Measurements from ENCODE around the gene NEIL1. TPM values are rescaled to one million over a fixed set of nuclear protein-coding genes. Genes with fewer than 3 reads are reported as not detected.

NEIL1 gene
- total and polyA plus RNA-seq, 2 of the 8 experiments (the other 6 are each of a cell fraction or from before 2014, with no cell fraction given): 10.4 to 10.9 TPM

GRCh38 chr15:75309711-75310110 lies 37.1 kb upstream of the NEIL1 start:
- no peaks in the 10 kb centered on the region for H3K4me1 ChIP-seq (replicated peaks in 1 of 4; ENCODE audit: control insufficient read depth in 3 of 4, insufficient read depth in 4 of 4, low read length in 3 of 4)
- H4K5ac ChIP-seq (ENCODE audit: insufficient read length, low read depth, low read length): no peak overlapping the region
- no peak overlapping the region for H2AFZ ChIP-seq (ENCODE audit: low read length)
- no peaks in the 10 kb centered on the region for H4K20me1 ChIP-seq (replicated peaks in 1 of 2; ENCODE audit: control insufficient read depth in 1 of 2, insufficient read depth in 2 of 2, low read length in 2 of 2)
- no peak overlapping the region for H2BK5ac ChIP-seq (ENCODE audit: low read depth, low read length)
- no peak overlapping the region for H3K4me3 ChIP-seq (ENCODE audit: extremely low read depth in 1 of 4, insufficient read depth in 2 of 4, low read depth in 3 of 4, low read length in 4 of 4)
- DNase-seq (ENCODE audit: low read depth in 1 of 2, low spot score in 2 of 2) (no peak), FAIRE-seq (no peak)
- H3K56ac ChIP-seq (replicated peaks; ENCODE audit: insufficient read length, low read depth, low read length): no peak overlapping the region
- no peaks in the 10 kb centered on the region for H3K79me2 ChIP-seq (ENCODE audit: control insufficient read depth in 1 of 2, insufficient read depth in 2 of 2, low read length in 2 of 2)
- H2BK120ac ChIP-seq (replicated peaks; ENCODE audit: low read depth, low read length): no peak overlapping the region
- no peak overlapping the region for H2BK15ac ChIP-seq (ENCODE audit: low read length)
- CTCF ChIA-PET (ENCODE audit: partially characterized antibody): interaction anchor here (0.8 to 2.9 kb wide), 3 partner anchors 61 to 267 kb away, joined by 3 to 20 read pairs (median 3); no protein-coding TSS in a partner anchor
- H4K91ac ChIP-seq (replicated peaks; ENCODE audit: insufficient read length, low read length): no peak overlapping the region
- H3K18ac ChIP-seq (ENCODE audit: extremely low read depth, low read length): no peak overlapping the region
- no peaks in the 10 kb centered on the region for H3K27me3 ChIP-seq (replicated peaks in 1 of 4; ENCODE audit: control insufficient read depth in 3 of 4, extremely low read depth in 1 of 4, insufficient read depth in 3 of 4, low read length in 3 of 4)
- H3K4ac ChIP-seq (replicated peaks; ENCODE audit: insufficient read length, low read depth, low read length): no peak overlapping the region
- H3K9me3 ChIP-seq (ENCODE audit: insufficient read depth in 2 of 2, low read depth in 1 of 2, low read length in 1 of 2): no peaks in the 10 kb centered on the region
- H3K14ac ChIP-seq (ENCODE audit: insufficient read length): no peak overlapping the region
- H2AK5ac ChIP-seq (ENCODE audit: low read depth, low read length): no peak overlapping the region
- no peak overlapping the region for H2BK12ac ChIP-seq (ENCODE audit: low read depth, low read length)
- H3K9ac ChIP-seq (replicated peaks in 1 of 4; ENCODE audit: extremely low read depth in 1 of 4, low read depth in 3 of 4, low read length in 3 of 4): no peak overlapping the region
- no peak overlapping the region for H2BK20ac ChIP-seq (ENCODE audit: low read length)
- H3K27ac ChIP-seq (ENCODE audit: low read depth, low read length): no peak overlapping the region
- POLR2A ChIA-PET (ENCODE audit: partially characterized antibody): no interaction called here
- no peak overlapping the region for H3K23ac ChIP-seq (ENCODE audit: insufficient read length)
- H3K36me3 ChIP-seq (ENCODE audit: control insufficient read depth in 2 of 4, insufficient read depth in 4 of 4, low read length in 3 of 4): no peaks in the 10 kb centered on the region
- no peaks in the 10 kb centered on the region for H3K79me1 ChIP-seq (ENCODE audit: low read depth, low read length)
- H4K8ac ChIP-seq (ENCODE audit: extremely low read depth, insufficient read depth, low read length): no peak overlapping the region
- no peak overlapping the region for H3K4me2 ChIP-seq (ENCODE audit: insufficient read depth in 1 of 2, low read depth in 2 of 2, low read length in 2 of 2)
- H3K23me2 ChIP-seq (ENCODE audit: low read depth, low read length): no peaks in the 10 kb centered on the region
- TF ChIP-seq BRCA1 (IDR thresholded peaks at IDR 0.05; ENCODE audit: low read depth, low read length) (no peak), EGR1 (IDR thresholded peaks at IDR 0.05; ENCODE audit: borderline replicate concordance, low read depth, low read length) (no peak), ZNF274 (IDR thresholded peaks at IDR 0.05; ENCODE audit: borderline replicate concordance, extremely low read depth, low read length) (no peak), SIN3A (conservative IDR thresholded peaks at IDR 0.05 in 1 of 2, IDR thresholded peaks at IDR 0.05 in 1 of 2; ENCODE audit: low read depth in 1 of 2, low read length in 2 of 2) (no peak)
